Endothelial cell of umbilical vein (primary cell): ENCODE measurements around the gene RET. TPM values are rescaled to one million over a fixed set of nuclear protein-coding genes. Genes with fewer than 3 reads are reported as not detected.

Experiments
- BruUV-seq: library from RNA; stranded (reverse); fragments of 400-500 nt; replicated peaks from 2 replicates; lab custom pipeline; 2021; lab: Mats Ljungman, UMichigan
- CTCF ChIA-PET: fragments of 300-600, 350-600 bp; sonication (Branson Sonifier 250); formaldehyde crosslinking; loops from one replicate; lab custom pipeline; 2021; ENCODE audit warnings: antibody characterized with exemption, inconsistent platforms; lab: Charles Lee
- POLR2A ChIA-PET: fragments of 300-600, 350-600 bp; sonication (Branson Sonifier 250); formaldehyde crosslinking; loops from one replicate; lab custom pipeline; 2021; ENCODE audit warnings: antibody characterized with exemption, inconsistent platforms; lab: Charles Lee
- DNase-seq: peaks from one replicate; pipeline ENCODE4 v3.0.0-alpha.2; 2011; ENCODE audit warnings: low read depth, low spot score
- FAIRE-seq: peaks from 2 replicates; lab custom pipeline; 2011; peaks lifted over from hg19 to GRCh38; lab: Jason Lieb, UNC
- H2AFZ ChIP-seq: 2 replicates; pipeline ENCODE4 v1.6.0; 2012; ENCODE audit warnings: low read depth, low read length, control low read depth, inconsistent platforms
- H3K27ac ChIP-seq: 2 replicates; pipeline ENCODE4 v1.5.1; 2011; ENCODE audit warnings: low read depth, mild to moderate bottlenecking, control low read depth, low read length, moderate library complexity; ENCODE audit not compliant: insufficient read depth
- H3K27me3 ChIP-seq, 2 experiments: 2 replicates each; pipeline versions ENCODE4 v1.6.0 to v1.6.1; 2011; ENCODE audit warnings: low read length in 2 of 2, mixed read lengths in 1 of 2; ENCODE audit not compliant: control insufficient read depth in 2 of 2, insufficient read depth in 2 of 2
- H3K36me3 ChIP-seq, 2 experiments: 2 replicates in 1 of 2; 3 replicates in 1 of 2; pipeline ENCODE4 v1.5.1; 2011; ENCODE audit warnings: low read length in 2 of 2, mild to moderate bottlenecking in 1 of 2, moderate library complexity in 1 of 2; ENCODE audit not compliant: control insufficient read depth in 2 of 2, insufficient read depth in 2 of 2; ENCODE audit errors: extremely low read depth in 1 of 2
- H3K4me1 ChIP-seq: 3 replicates; pipeline ENCODE4 v1.5.1; 2011; ENCODE audit warnings: mild to moderate bottlenecking, low read length; ENCODE audit not compliant: control insufficient read depth, insufficient read depth; ENCODE audit errors: extremely low read depth
- H3K4me2 ChIP-seq: 2 replicates; pipeline ENCODE4 v1.6.1; 2011; ENCODE audit warnings: low read length, control low read depth, mixed read lengths; ENCODE audit not compliant: insufficient read depth
- H3K4me3 ChIP-seq, 3 experiments: fragments of 200-600 bp in 1 of 3; sonication (generic), shearing (Covaris generic) in 1 of 3; replicated peaks in 1 of 3; 2 replicates each; pipeline ENCODE4 v1.5.1; 2011 to 2016; ENCODE audit warnings: control low read depth in 3 of 3, low read length in 3 of 3, mild to moderate bottlenecking in 2 of 3, inconsistent platforms in 1 of 3, low read depth in 1 of 3, moderate library complexity in 1 of 3; ENCODE audit not compliant: insufficient read depth in 1 of 3
- H3K79me2 ChIP-seq: 2 replicates; pipeline ENCODE4 v1.6.0; 2012; ENCODE audit warnings: low read length, inconsistent platforms; ENCODE audit not compliant: control insufficient read depth, insufficient read depth
- H3K9ac ChIP-seq: replicated peaks from 2 replicates; pipeline ENCODE3; 2011; ENCODE audit warnings: low read length, control low read depth; ENCODE audit not compliant: insufficient read depth; ENCODE audit errors: extremely low read depth
- H3K9me1 ChIP-seq: replicated peaks from 3 replicates; pipeline ENCODE4 v1.6.0; 2011; ENCODE audit warnings: mild to moderate bottlenecking, low read length; ENCODE audit not compliant: control insufficient read depth, insufficient read depth; ENCODE audit errors: extremely low read depth
- H3K9me3 ChIP-seq: replicated peaks from 2 replicates; pipeline ENCODE4 v1.5.1; 2012; ENCODE audit warnings: low read length, inconsistent platforms; ENCODE audit not compliant: control insufficient read depth, insufficient read depth
- H4K20me1 ChIP-seq: replicated peaks from 2 replicates; pipeline ENCODE3; 2011; ENCODE audit warnings: mild to moderate bottlenecking, low read length; ENCODE audit not compliant: control insufficient read depth, insufficient read depth; ENCODE audit errors: extremely low read depth
- CTCF ChIP-seq, 2 donors: IDR thresholded peaks; 1 replicate in 1 of 2; 2 replicates in 1 of 2; pipeline ENCODE4 v1.5.1; 2011; ENCODE audit warnings: low read length in 2 of 2, mild to moderate bottlenecking in 2 of 2, moderate library complexity in 2 of 2, control low read depth in 1 of 2, inconsistent platforms in 1 of 2, low read depth in 1 of 2; ENCODE audit not compliant: insufficient read depth in 1 of 2; ENCODE audit errors: extremely low read depth in 1 of 2
- EZH2 ChIP-seq: IDR thresholded peaks from 2 replicates; pipeline ENCODE4 v1.6.1; 2012; ENCODE audit warnings: borderline replicate concordance, low read depth, mild to moderate bottlenecking, moderate library complexity, low read length, inconsistent platforms; ENCODE audit not compliant: severe bottlenecking
- FOS ChIP-seq: IDR thresholded peaks from 2 replicates; pipeline ENCODE4 v1.6.1; 2011; ENCODE audit warnings: mild to moderate bottlenecking, low read length, moderate library complexity, borderline replicate concordance; ENCODE audit not compliant: insufficient read depth
- GATA2 ChIP-seq: IDR thresholded peaks from 2 replicates; pipeline ENCODE4 v1.7.0; 2011; ENCODE audit warnings: low read depth, mild to moderate bottlenecking, moderate library complexity, mixed read lengths, low read length; ENCODE audit not compliant: insufficient read length, insufficient read depth
- JUN ChIP-seq: IDR thresholded peaks from 2 replicates; pipeline ENCODE4 v1.6.1; 2011; ENCODE audit warnings: borderline replicate concordance, low read depth; ENCODE audit not compliant: insufficient read length, insufficient read depth
- MAX ChIP-seq: IDR thresholded peaks from 2 replicates; pipeline ENCODE4 v1.6.1; 2011; ENCODE audit not compliant: insufficient read depth, insufficient read length
- MYC ChIP-seq: IDR thresholded peaks from one replicate; pipeline ENCODE4 v1.6.1; 2011; ENCODE audit warnings: mild to moderate bottlenecking, low read depth, low read length
- POLR2A ChIP-seq: IDR thresholded peaks from 2 replicates; pipeline ENCODE4 v1.6.1; 2012; ENCODE audit warnings: low read depth, mild to moderate bottlenecking, control low read depth, low read length
- POLR2AphosphoS5 ChIP-seq: IDR thresholded peaks from 2 replicates; pipeline ENCODE4 v1.6.1; 2012; ENCODE audit warnings: low read depth, mild to moderate bottlenecking, control low read depth, low read length, moderate library complexity; ENCODE audit not compliant: insufficient read depth
- dilution Hi-C: fragments of 300-500 bp; cut with MboI; formaldehyde crosslinking; loops from one replicate; pipeline ENCODE4 v1.15.0; 2019; ENCODE audit warnings: low sequenced_read_pairs; ENCODE audit not compliant: extremely low pct_ligation_motif_present
- intact Hi-C: fragments of 100-400 bp; cut with micrococcal nuclease; formaldehyde crosslinking; loops from one replicate; pipeline ENCODE4 v1.10.0; 2022
- polyA plus RNA-seq, 4 experiments: library from polyadenylated mRNA; depleted of rRNA in 3 of 4; stranded (reverse) in 3 of 4; unstranded in 1 of 4; fragments of >200 nt; gene quantifications; 2 replicates each; pipeline versions ENCODE4 v1.2.1 to v1.2.3, GENCODE V29; 2011 to 2012; ENCODE audit warnings: missing spikeins in 1 of 4
- total RNA-seq: library from RNA; stranded (reverse); gene quantifications from 2 replicates; pipeline ENCODE4 v1.2.3, GENCODE V29; 2021

Gene RET
- total and polyA plus RNA-seq, 2 donors (not counting 3 experiments of a cell fraction or from before 2014, with no cell fraction given), result 0.04 to 0.22 TPM

GRCh38 chr10:43057831-43058340 lies 19.0 kb upstream of the RET start:
- H3K27ac ChIP-seq, result no peak overlapping the region
- no peaks in the 10 kb centered on the region for H3K4me1 ChIP-seq
- no TSS peak for BruUV-seq
- no peak overlapping the region for H3K4me3 ChIP-seq
- dilution Hi-C loops, result no loop called here
- H3K4me2 ChIP-seq, result no peak overlapping the region
- CTCF ChIA-PET, result no interaction called here
- H2AFZ ChIP-seq, result no peak overlapping the region
- no peak for FAIRE-seq
- H3K27me3 ChIP-seq, result no peaks in the 10 kb centered on the region
- DNase-seq, result no peak
- no peaks in the 10 kb centered on the region for H3K79me2 ChIP-seq
- POLR2A ChIA-PET, result no interaction called here
- no peak overlapping the region for H3K9ac ChIP-seq
- intact Hi-C loops, result no loop called here
- H3K9me3 ChIP-seq, result no peaks in the 10 kb centered on the region
- TF ChIP-seq FOS (no peak), CTCF (IDR thresholded peaks at IDR 0.05; ENCODE audit: extremely low read depth in 1 of 2, insufficient read depth in 1 of 2, low read depth in 1 of 2, low read length in 2 of 2) (no peak), MYC (no peak), JUN (no peak), EZH2 (no peak), GATA2 (no peak), MAX (no peak), POLR2A (no peak), POLR2AphosphoS5 (no peak)
- H4K20me1 ChIP-seq, result no peaks in the 10 kb centered on the region
- H3K9me1 ChIP-seq, result no peaks in the 10 kb centered on the region
- H3K36me3 ChIP-seq, result no peaks in the 10 kb centered on the region
